Lower leg skin (tissue), 4 donors: ENCODE results near the gene PARP15. TPM values are rescaled to one million over a fixed set of nuclear protein-coding genes. Genes with fewer than 3 reads are reported as not detected.

ENCODE experiments used
- DNase-seq, 2 donors: peaks; one replicate each; pipeline ENCODE4 v3.0.0-alpha.2; 2019; ENCODE audit warnings: low spot score in 2 of 2
- H3K4me3 ChIP-seq: fragments of 200-600 bp; sonication (generic); 2 replicates; pipeline ENCODE4 v1.5.1; 2017; ENCODE audit warnings: mild to moderate bottlenecking, low read depth; ENCODE audit not compliant: poor library complexity, severe bottlenecking
- CTCF ChIP-seq, 3 donors: fragments of 450-650 bp; IDR thresholded peaks; one replicate each; pipeline ENCODE4 v1.5.1; 2016; ENCODE audit warnings: antibody characterized with exemption in 3 of 3, mild to moderate bottlenecking in 3 of 3, moderate library complexity in 2 of 3
- POLR2A ChIP-seq, 2 donors: fragments of 450-650 bp; IDR thresholded peaks; one replicate each; pipeline ENCODE4 v1.6.1; 2016 to 2017; ENCODE audit warnings: antibody characterized with exemption in 2 of 2, mild to moderate bottlenecking in 1 of 2, moderate library complexity in 1 of 2
- WGBS, 2 donors: methylation state at CpG; one replicate each; pipeline ENCODE4 v1.1.5; 2018; 5-methylcytosine and 5-hydroxymethylcytosine counted together
- intact Hi-C: fragments of 100-400 bp; cut with DNase I; formaldehyde crosslinking; loops from one replicate; pipeline ENCODE4 v1.15.0; 2023; ENCODE audit warnings: low total_unique reads
- total RNA-seq, 4 donors: library from RNA; depleted of rRNA; stranded (reverse); fragments of >200 nt; gene quantifications; one replicate each; pipeline ENCODE4 v1.1.0, GENCODE V29; 2016

The PARP15 gene
- total RNA-seq, 4 donors from 2014 or later, result 0.29 to 0.71 (median 0.38) TPM; not detected in 1

GRCh38 chr3:122608916-122609315, 31.5 kb downstream of the PARP15 start:
- TF ChIP-seq CTCF (IDR thresholded peaks at IDR 0.05) (no peak), POLR2A (IDR thresholded peaks at IDR 0.05) (no peak)
- H3K4me3 ChIP-seq, result no peak overlapping the region
- WGBS, 2 donors, result 95 to 97% methylated on average over 1 of the region's 1 CpG
- intact Hi-C loops, result no loop called here
- DNase-seq, result no peak

- WGBS, 2 donors, result 76 to 79% methylated on average over 7 of the region's 7 CpGs
- TF ChIP-seq POLR2A (IDR thresholded peaks at IDR 0.05) (no peak), CTCF (IDR thresholded peaks at IDR 0.05) (no peak)
- DNase-seq, result no peak
- H3K4me3 ChIP-seq, result no peak overlapping the region
- intact Hi-C loops, result no loop called here
These were observed 32.5 kb downstream of the PARP15 start for GRCh38 chr3:122609798-122610559.

GRCh38 chr3:122612696-122613095, 35.2 kb downstream of the PARP15 start:
- no peak for DNase-seq
- intact Hi-C loops, result no loop called here
- H3K4me3 ChIP-seq, result no peak overlapping the region
- 93 to 95% methylated on average over 5 of the region's 5 CpGs for WGBS, 2 donors
- TF ChIP-seq POLR2A (IDR thresholded peaks at IDR 0.05) (no peak), CTCF (IDR thresholded peaks at IDR 0.05) (no peak)

- intact Hi-C loops, result no loop called here
- H3K4me3 ChIP-seq, result no peak overlapping the region
- 49 to 55% methylated on average over 3 of the region's 3 CpGs for WGBS, 2 donors
- no peak for TF ChIP-seq POLR2A (IDR thresholded peaks at IDR 0.05)
- TF ChIP-seq CTCF (IDR thresholded peaks at IDR 0.05), result no peak
- no peak for DNase-seq
These were observed 37.9 kb downstream of the PARP15 start for GRCh38 chr3:122615303-122615702.

GRCh38 chr3:122618614-122619013, 41.2 kb downstream of the PARP15 start:
- no peak for TF ChIP-seq CTCF (IDR thresholded peaks at IDR 0.05)
- intact Hi-C loops, result no loop called here
- 73 to 79% methylated on average over 3 of the region's 3 CpGs for WGBS, 2 donors

GRCh38 chr3:122619040-122619439, 41.6 kb downstream of the PARP15 start:
- no peak for DNase-seq
- H3K4me3 ChIP-seq, result no peak overlapping the region
- TF ChIP-seq CTCF (IDR thresholded peaks at IDR 0.05) (no peak), POLR2A (IDR thresholded peaks at IDR 0.05) (no peak)
- intact Hi-C loops, result no loop called here
- 67 to 76% methylated on average over 4 of the region's 4 CpGs for WGBS, 2 donors

More at GRCh38 chr3:122618614-122619013, 41.2 kb downstream of the PARP15 start:
- H3K4me3 ChIP-seq, result no peak overlapping the region
- no peak for DNase-seq
